Keratinocyte (primary cell): Measurements from ENCODE around the gene AMN. TPM values are rescaled to one million over a fixed set of nuclear protein-coding genes. Genes with fewer than 3 reads are reported as not detected.

Experiments used
- DNase-seq: peaks from one replicate; pipeline ENCODE4 v3.0.0-alpha.2; 2011; ENCODE audit warnings: low read depth, missing footprints, low spot score
- FAIRE-seq: peaks from 2 replicates; lab custom pipeline; 2011; peaks lifted over from hg19 to GRCh38; lab: Jason Lieb, UNC
- H2AFZ ChIP-seq: 2 replicates; pipeline ENCODE4 v1.6.0; 2012; ENCODE audit warnings: low read length, control low read depth, inconsistent platforms; ENCODE audit not compliant: control insufficient read depth
- H3K27ac ChIP-seq: 2 replicates; pipeline ENCODE4 v1.5.1; 2011; ENCODE audit warnings: low read length; ENCODE audit not compliant: control insufficient read depth, insufficient read depth
- H3K27me3 ChIP-seq: 3 replicates; pipeline ENCODE4 v1.6.0; 2011; ENCODE audit warnings: low read length; ENCODE audit not compliant: control insufficient read depth, insufficient read depth; ENCODE audit errors: extremely low read depth
- H3K36me3 ChIP-seq, 2 experiments: 2 replicates in 1 of 2; 3 replicates in 1 of 2; pipeline ENCODE4 v1.5.1; 2011; ENCODE audit warnings: low read length in 2 of 2, mild to moderate bottlenecking in 1 of 2; ENCODE audit not compliant: control insufficient read depth in 2 of 2, insufficient read depth in 2 of 2; ENCODE audit errors: extremely low read depth in 1 of 2
- H3K4me1 ChIP-seq: 3 replicates; pipeline ENCODE4 v1.5.1; 2011; ENCODE audit warnings: low read length; ENCODE audit not compliant: control insufficient read depth, insufficient read depth; ENCODE audit errors: extremely low read depth
- H3K4me2 ChIP-seq: 3 replicates; pipeline ENCODE4 v1.6.0; 2011; ENCODE audit warnings: low read depth, low read length; ENCODE audit not compliant: control insufficient read depth, insufficient read depth; ENCODE audit errors: extremely low read depth
- H3K4me3 ChIP-seq, 3 experiments: fragments of 200-600 bp in 1 of 3; sonication (generic) in 1 of 3; 2 replicates in 2 of 3; 3 replicates in 1 of 3; pipeline ENCODE4 v1.5.1; 2011 to 2016; ENCODE audit warnings: low read length in 3 of 3, mild to moderate bottlenecking in 3 of 3, control low read depth in 2 of 3, inconsistent platforms in 1 of 3, low read depth in 1 of 3, mixed read lengths in 1 of 3, mixed run types in 1 of 3, moderate library complexity in 1 of 3; ENCODE audit not compliant: control insufficient read depth in 2 of 3, insufficient read depth in 2 of 3; ENCODE audit errors: extremely low read depth in 1 of 3
- H3K79me2 ChIP-seq: 2 replicates; pipeline ENCODE4 v1.6.0; 2012; ENCODE audit warnings: low read length; ENCODE audit not compliant: control insufficient read depth, insufficient read depth
- H3K9ac ChIP-seq: 3 replicates; pipeline ENCODE4 v1.6.0; 2011; ENCODE audit warnings: low read length; ENCODE audit not compliant: control insufficient read depth, insufficient read depth; ENCODE audit errors: extremely low read depth
- H3K9me1 ChIP-seq: 3 replicates; pipeline ENCODE4 v1.6.0; 2011; ENCODE audit warnings: low read length; ENCODE audit not compliant: control insufficient read depth, insufficient read depth; ENCODE audit errors: extremely low read depth
- H3K9me3 ChIP-seq: 2 replicates; pipeline ENCODE4 v1.5.1; 2012; ENCODE audit warnings: low read depth, low read length; ENCODE audit not compliant: control insufficient read depth
- H4K20me1 ChIP-seq: 3 replicates; pipeline ENCODE4 v1.6.0; 2011; ENCODE audit warnings: low read length; ENCODE audit not compliant: control insufficient read depth, insufficient read depth; ENCODE audit errors: extremely low read depth
- CTCF ChIP-seq, 3 experiments: IDR thresholded peaks in 1 of 3; conservative IDR thresholded peaks in 1 of 3; optimal IDR thresholded peaks in 1 of 3; 2 replicates in 2 of 3; 3 replicates in 1 of 3; pipeline versions ENCODE3 to v1.5.1; 2011; ENCODE audit warnings: low read length in 3 of 3, mild to moderate bottlenecking in 3 of 3, moderate library complexity in 2 of 3, control low read depth in 1 of 3, inconsistent platforms in 1 of 3; ENCODE audit not compliant: insufficient read depth in 2 of 3; ENCODE audit errors: extremely low read depth in 1 of 3
- EZH2 ChIP-seq: IDR thresholded peaks from one replicate; pipeline ENCODE4 v1.6.1; 2012; ENCODE audit warnings: inconsistent platforms, mild to moderate bottlenecking, low read length, moderate library complexity
- dilution Hi-C: fragments of 300-500 bp; cut with MboI; formaldehyde crosslinking; loops from one replicate; pipeline ENCODE4 v1.7.0; 2020; ENCODE audit warnings: low sequenced_read_pairs; ENCODE audit not compliant: extremely low pct_ligation_motif_present
- polyA plus RNA-seq, 5 experiments: library from polyadenylated mRNA; depleted of rRNA in 3 of 5; stranded (reverse) in 3 of 5; stranded (forward) in 1 of 5; unstranded in 1 of 5; fragments of >200 nt; gene quantifications; 1 replicate in 1 of 5; 2 replicates in 3 of 5; 3 replicates in 1 of 5; pipeline versions ENCODE4 v1.2.1 to v1.2.3, GENCODE V29; 2011 to 2012; ENCODE audit warnings: missing spikeins in 2 of 5, low read depth in 1 of 5, low replicate concordance in 1 of 5

The AMN gene
- polyA plus RNA-seq, 1 donor (not counting 4 experiments of a cell fraction or from before 2014, with no cell fraction given), result 0.22 TPM

- Histone ChIP-seq H3K79me2 (no peaks in the 10 kb centered on the region), H3K9me1 (no peaks in the 10 kb centered on the region), H3K4me3 (no peak overlapping the region), H3K36me3 (peaks cover 4 to 16% of the 10 kb centered on the region in 2 experiments), H3K27ac (no peak overlapping the region), H2AFZ (no peak overlapping the region), H4K20me1 (no peaks in the 10 kb centered on the region), H3K4me2 (no peak overlapping the region), H3K27me3 (no peaks in the 10 kb centered on the region), H3K9ac (no peak overlapping the region), H3K9me3 (no peaks in the 10 kb centered on the region), H3K4me1 (no peaks in the 10 kb centered on the region)
- TF ChIP-seq CTCF (optimal IDR thresholded peaks at IDR 0.05 in 1 of 3, IDR thresholded peaks at IDR 0.05 in 1 of 3, conservative IDR thresholded peaks at IDR 0.05 in 1 of 3; ENCODE audit: extremely low read depth in 1 of 3, insufficient read depth in 2 of 3, low read length in 3 of 3) (no peak), EZH2 (no peak)
- DNase-seq (no peak), FAIRE-seq (no peak)
- dilution Hi-C loops, result no loop called here
These were observed 19.1 kb upstream of the AMN start for GRCh38 chr14:102903248-102903888.

- dilution Hi-C loops, result no loop called here
- Histone ChIP-seq H3K27me3 (no peaks in the 10 kb centered on the region), H3K27ac (no peak overlapping the region), H3K9me1 (no peaks in the 10 kb centered on the region), H3K9ac (no peak overlapping the region), H3K79me2 (no peaks in the 10 kb centered on the region), H3K4me3 (no peak overlapping the region), H3K36me3 (peaks cover 4 to 16% of the 10 kb centered on the region in 2 experiments), H3K9me3 (no peaks in the 10 kb centered on the region), H2AFZ (no peak overlapping the region), H3K4me2 (no peak overlapping the region), H3K4me1 (no peaks in the 10 kb centered on the region), H4K20me1 (no peaks in the 10 kb centered on the region)
- DNase-seq, result no peak
- TF ChIP-seq EZH2 (no peak), CTCF (optimal IDR thresholded peaks at IDR 0.05 in 1 of 3, IDR thresholded peaks at IDR 0.05 in 1 of 3, conservative IDR thresholded peaks at IDR 0.05 in 1 of 3; ENCODE audit: extremely low read depth in 1 of 3, insufficient read depth in 2 of 3, low read length in 3 of 3) (no peak)
- FAIRE-seq, result no peak
These were observed 18.5 kb upstream of the AMN start for GRCh38 chr14:102903889-102904512.
